AG04449 (cell line): Measurements from ENCODE around the gene OR10A3.
A peak's percentile ranks its signal among the peaks of the same experiment; 100 is the strongest.

ENCODE experiments used
- CTCF ChIA-PET: fragments of 350-600 bp; formaldehyde crosslinking; extraction: SDS; loops from one replicate; lab custom pipeline; 2021; ENCODE audit warnings: antibody characterized with exemption; lab: Yijun Ruan, JAX
- POLR2A ChIA-PET: fragments of 400-600, 350-600 bp; formaldehyde crosslinking; extraction: SDS; loops from one replicate; lab custom pipeline; 2020; ENCODE audit warnings: antibody characterized with exemption, inconsistent platforms; lab: Yijun Ruan, JAX
- DNase-seq: peaks from one replicate; pipeline ENCODE4 v3.0.0-alpha.2; 2010; ENCODE audit warnings: low read depth, low spot score
- H3K4me3 ChIP-seq: 2 replicates; pipeline ENCODE4 v1.5.1; 2011; ENCODE audit warnings: low read depth, mild to moderate bottlenecking, control low read depth, low read length
- CTCF ChIP-seq: IDR thresholded peaks from one replicate; pipeline ENCODE4 v1.5.1; 2011; ENCODE audit warnings: mild to moderate bottlenecking, moderate library complexity, low read length, control low read depth, inconsistent platforms; ENCODE audit not compliant: insufficient read depth; ENCODE audit errors: missing control alignments

Gene OR10A3

GRCh38 chr11:7894251-7894650, 47.3 kb downstream of the OR10A3 start:
- ChIA-PET POLR2A (interaction anchor here (2.8 kb wide), 1 partner anchor 92 kb away, joined by 13 read pairs; the partner anchor contains the start of gene EIF3F), CTCF (interaction anchor here (0.8 to 8.4 kb wide), 9 partner anchors 10 to 205 kb away, joined by 3 to 298 read pairs (median 32); partner anchors contain the start of gene EIF3F)
- no peak overlapping the region for H3K4me3 ChIP-seq
- TF ChIP-seq CTCF: no peak
- DNase-seq: no peak

DNA sequence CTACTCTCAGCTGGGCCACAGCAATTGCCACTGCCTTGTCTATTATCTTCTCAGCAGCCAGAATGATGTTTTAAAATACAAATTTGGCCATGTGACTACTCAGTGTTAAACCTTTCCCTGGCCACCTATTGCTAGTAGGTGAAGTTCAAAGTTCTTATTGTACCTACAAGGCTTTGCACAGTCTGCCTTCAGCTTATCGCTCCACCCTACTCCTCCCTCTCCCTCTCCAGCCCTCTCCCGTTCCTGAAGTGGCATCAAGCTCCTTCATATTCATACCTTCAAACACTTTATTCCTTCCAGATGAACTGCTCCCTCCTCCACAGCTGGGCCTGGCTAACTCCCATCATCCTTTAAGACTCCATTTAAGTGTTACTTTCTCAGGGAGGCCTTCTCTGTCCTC, 47.7 kb downstream of the OR10A3 start:
- ChIA-PET POLR2A (interaction anchor here (2.8 kb wide), 1 partner anchor 93 kb away, joined by 13 read pairs; the partner anchor contains the start of gene EIF3F), CTCF (interaction anchor here (0.9 to 8.4 kb wide), 13 partner anchors 10 to 207 kb away, joined by 3 to 298 read pairs (median 8); partner anchors contain the start of gene EIF3F)
- no peak for TF ChIP-seq CTCF
- no peak for DNase-seq
- H3K4me3 ChIP-seq: no peak overlapping the region

DNA sequence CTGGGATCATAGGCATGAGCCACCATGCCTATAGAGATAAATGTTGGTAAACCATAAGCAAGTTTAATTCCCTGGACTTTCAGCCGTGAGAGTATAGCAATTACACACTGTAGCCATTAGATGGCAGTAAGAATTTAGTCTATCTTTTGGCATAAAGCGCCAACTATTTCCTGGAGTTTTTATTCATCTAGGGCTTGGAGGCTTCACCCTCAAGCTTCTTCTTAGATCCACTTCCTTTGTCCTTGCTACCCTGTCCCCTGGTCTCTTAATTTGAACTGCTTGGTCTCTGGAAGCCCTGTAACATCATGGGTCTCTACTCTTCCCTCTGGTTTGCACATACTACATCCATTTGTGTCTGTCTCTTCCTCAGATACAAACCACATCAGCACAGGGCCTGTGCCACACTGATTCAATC, 48.7 kb downstream of the OR10A3 start:
- ChIA-PET POLR2A (interaction anchor here (0.7 to 2.8 kb wide), 2 partner anchors 12 to 94 kb away, joined by 3 to 13 read pairs; partner anchors contain the start of gene EIF3F), CTCF (interaction anchor here (0.6 to 8.4 kb wide), 37 partner anchors 8 to 371 kb away, joined by 3 to 298 read pairs (median 4); partner anchors contain the start of genes EIF3F and LMO1)
- peak; percentile 56 for TF ChIP-seq CTCF
- DNase-seq: peak; percentile 28
- no peak overlapping the region for H3K4me3 ChIP-seq

DNA sequence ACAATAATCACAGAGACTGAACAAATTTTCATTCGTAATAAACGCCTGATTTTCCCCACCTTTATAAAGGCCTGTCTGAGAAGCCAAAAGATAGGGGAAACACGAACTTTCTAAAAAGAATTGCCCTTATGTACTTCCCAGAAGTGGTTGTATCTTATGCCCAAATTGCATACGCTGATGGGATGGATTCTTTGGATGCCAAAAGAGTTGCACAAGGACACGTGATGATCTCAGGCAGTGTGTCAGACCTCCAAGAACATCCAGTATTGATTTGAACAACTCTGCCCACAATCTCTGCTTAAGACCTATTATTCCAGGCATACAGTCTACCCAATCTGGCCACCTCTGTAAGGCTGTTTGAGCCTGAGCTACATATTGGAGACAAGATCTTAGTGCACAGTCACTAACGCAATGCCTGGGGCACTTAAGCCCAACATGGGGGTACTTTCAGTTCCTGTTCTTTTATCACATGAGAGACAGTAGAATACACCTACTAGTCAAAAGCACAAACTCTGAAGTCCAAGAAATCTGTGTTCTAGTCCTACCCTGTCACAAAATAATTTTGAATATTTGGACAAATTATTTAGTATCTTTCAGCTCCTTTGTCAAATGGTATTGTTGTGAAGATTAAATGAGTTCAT, 49.3 kb downstream of the OR10A3 start:
- POLR2A ChIA-PET: interaction anchor here (2.8 kb wide), 1 partner anchor 94 kb away, joined by 13 read pairs; the partner anchor contains the start of gene EIF3F

DNA sequence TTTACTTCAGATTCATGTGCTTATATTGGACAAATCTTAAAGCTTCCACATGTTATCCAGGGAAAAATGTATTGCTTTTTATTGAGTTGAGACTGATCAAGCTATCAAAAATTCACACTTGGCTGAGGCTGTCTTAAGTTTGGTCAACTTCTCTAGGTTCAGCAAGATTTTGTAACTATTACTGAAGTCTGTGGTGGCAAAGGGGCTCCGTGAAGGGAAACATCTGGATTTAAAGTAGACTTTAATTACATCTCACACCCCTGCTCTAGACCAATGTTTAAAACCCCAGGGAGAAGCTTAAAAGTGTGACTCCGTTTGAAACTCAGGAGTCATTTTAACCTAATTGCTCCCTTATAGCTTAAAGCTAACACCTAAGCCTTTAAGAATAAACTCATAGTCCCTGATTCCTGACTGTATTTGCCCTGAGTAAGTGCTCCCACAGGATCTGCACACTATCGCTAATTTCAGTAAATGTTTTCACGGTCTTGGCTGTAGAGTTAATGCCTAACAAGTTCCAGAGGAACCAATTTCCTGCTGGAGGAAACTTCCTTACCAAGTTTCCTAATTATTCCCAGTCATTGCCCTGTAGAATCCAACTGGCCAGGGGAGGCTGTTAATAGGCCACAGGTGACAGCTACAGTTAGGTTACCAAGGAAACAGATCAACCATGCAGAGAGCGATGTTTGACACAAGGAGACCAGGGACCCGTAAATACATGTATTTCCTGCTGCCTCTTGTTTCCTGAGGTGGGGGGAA, 50.9 kb downstream of the OR10A3 start:
- DNase-seq: no peak
- no peak overlapping the region for H3K4me3 ChIP-seq
- POLR2A ChIA-PET: no interaction called here
- CTCF ChIA-PET: interaction anchor here (0.7 to 8.4 kb wide), 7 partner anchors 13 to 209 kb away, joined by 3 to 298 read pairs (median 42); partner anchors contain the start of gene EIF3F
- TF ChIP-seq CTCF: no peak

More for the DNA sequence above, 49.3 kb downstream of the OR10A3 start:
- no peak overlapping the region for H3K4me3 ChIP-seq
- DNase-seq: peak; percentile 77
- no peak for TF ChIP-seq CTCF
- CTCF ChIA-PET: interaction anchor here (0.8 to 8.4 kb wide), 34 partner anchors 8 to 372 kb away, joined by 3 to 298 read pairs (median 4); partner anchors contain the start of genes EIF3F and LMO1

GRCh38 chr11:7889985-7890384, 51.5 kb downstream of the OR10A3 start:
- CTCF ChIA-PET: interaction anchor here (0.7 to 8.4 kb wide), 7 partner anchors 14 to 209 kb away, joined by 3 to 298 read pairs (median 42); partner anchors contain the start of gene EIF3F
- POLR2A ChIA-PET: no interaction called here
- 0 out of 2 replicates have a peak overlapping the region, but pooled peaks have one; percentile 9 for H3K4me3 ChIP-seq
- no peak for TF ChIP-seq CTCF
- no peak for DNase-seq
